MV-4-11 (cell line): Measurements from ENCODE around the gene KCNQ1.

Experiments
- DNase-seq: peaks from one replicate; lab custom pipeline; 2025; lab: John Stamatoyannopoulos, UW

KCNQ1 gene

GRCh38 chr11:2581151-2581930 is 136.5 kb downstream of the KCNQ1 start:
- no peak for DNase-seq

GRCh38 chr11:2581931-2582350 is 137.1 kb downstream of the KCNQ1 start:
- DNase-seq: no peak

- no peak for DNase-seq
Observed at GRCh38 chr11:2582351-2582945, 137.6 kb downstream of the KCNQ1 start.

GRCh38 chr11:2582946-2583604 is 138.3 kb downstream of the KCNQ1 start:
- DNase-seq: no peak

- DNase-seq: no peak
Observed at GRCh38 chr11:2583605-2583958, 138.8 kb downstream of the KCNQ1 start.

- no peak for DNase-seq
Observed at GRCh38 chr11:2584434-2584811, 139.6 kb downstream of the KCNQ1 start.

- no peak for DNase-seq
Observed at GRCh38 chr11:2584812-2585565, 140.2 kb downstream of the KCNQ1 start.

- DNase-seq: no peak
Observed at GRCh38 chr11:2585566-2586086, 140.8 kb downstream of the KCNQ1 start.

GRCh38 chr11:2586087-2586792 is 141.4 kb downstream of the KCNQ1 start:
- DNase-seq: no peak

- DNase-seq: no peak
Observed at GRCh38 chr11:2586793-2587131, 142.0 kb downstream of the KCNQ1 start.

- DNase-seq: no peak
Observed at GRCh38 chr11:2587132-2587930, 142.5 kb downstream of the KCNQ1 start.

GRCh38 chr11:2587976-2588748 is 143.4 kb downstream of the KCNQ1 start:
- no peak for DNase-seq

- DNase-seq: no peak
Observed at GRCh38 chr11:2588809-2589537, 144.2 kb downstream of the KCNQ1 start.

- DNase-seq: no peak
Observed at GRCh38 chr11:2589538-2589934, 144.7 kb downstream of the KCNQ1 start.

- no peak for DNase-seq
Observed at GRCh38 chr11:2590131-2590964, 145.5 kb downstream of the KCNQ1 start.

GRCh38 chr11:2590965-2591754 is 146.4 kb downstream of the KCNQ1 start:
- no peak for DNase-seq

GRCh38 chr11:2591805-2592204 is 147.0 kb downstream of the KCNQ1 start:
- DNase-seq: no peak
